Medulla oblongata (tissue), 1 donor: Measurements from ENCODE around the gene MCCC2.
"Not testable (repeated sequence)": the region's sequence is repeated elsewhere in the genome, so short reads cannot be mapped to it uniquely, and the experiment has no call there.

Experiments
- DNase-seq: peaks from one replicate; pipeline ENCODE4 v3.0.0-alpha.2; 2015; ENCODE audit errors: extremely low spot score

MCCC2 gene

DNA sequence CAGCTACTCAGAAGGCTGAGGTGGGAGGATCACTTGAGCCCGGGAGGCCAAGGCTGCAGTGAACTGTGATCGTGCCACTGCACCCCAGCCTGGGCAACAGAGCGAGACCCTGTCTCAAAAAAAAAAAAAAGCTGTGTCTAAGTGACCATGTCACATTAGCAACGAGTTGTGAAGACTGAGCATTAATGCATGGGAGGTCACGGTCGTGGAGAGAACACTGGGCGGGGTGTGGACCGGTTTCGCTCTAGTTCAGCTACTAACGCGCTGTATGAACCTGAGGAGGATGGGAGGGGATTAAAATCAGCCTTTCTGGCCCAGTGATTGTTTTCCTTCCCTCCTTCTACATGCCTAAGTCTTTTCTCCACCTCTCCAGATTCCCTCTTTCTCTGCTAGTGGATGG lies 75.2 kb downstream of the MCCC2 start:
- no peak for DNase-seq

DNA sequence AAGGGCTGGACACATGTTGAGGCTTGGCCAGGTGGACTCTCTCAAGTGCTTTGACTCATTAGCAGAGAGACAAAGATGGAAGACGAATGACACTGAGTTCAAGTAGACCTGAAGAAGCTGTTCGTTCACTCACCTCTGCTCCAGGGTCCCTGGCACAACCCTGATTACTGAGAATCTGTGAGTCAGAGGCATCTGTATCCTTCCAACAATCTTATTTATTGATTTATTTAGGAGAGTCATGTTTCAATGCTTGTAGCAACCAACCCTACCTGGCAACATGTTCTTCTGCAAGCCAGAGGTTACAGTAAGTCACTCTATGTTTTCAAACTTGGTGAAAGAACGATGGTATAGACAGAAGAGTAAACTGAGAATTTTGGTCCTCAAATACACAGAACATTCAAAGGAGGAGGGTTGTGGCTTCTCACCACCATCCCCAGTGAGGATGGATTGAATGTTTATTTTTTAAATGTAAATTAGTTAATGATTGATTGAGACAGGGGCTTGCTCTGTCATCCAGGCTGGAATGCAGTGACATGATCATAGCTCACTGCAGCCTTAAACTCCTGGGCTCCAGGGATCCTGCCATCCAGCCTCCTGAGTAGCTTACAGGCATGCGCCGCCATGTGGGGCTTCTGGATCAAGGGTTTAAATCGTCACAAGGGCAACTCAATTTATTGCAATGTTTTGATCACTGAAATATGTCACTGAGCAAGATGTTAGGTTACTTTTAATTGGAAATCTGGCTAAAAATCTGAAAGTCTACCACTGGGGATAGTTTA lies 76.2 kb downstream of the MCCC2 start:
- no peak for DNase-seq

DNA sequence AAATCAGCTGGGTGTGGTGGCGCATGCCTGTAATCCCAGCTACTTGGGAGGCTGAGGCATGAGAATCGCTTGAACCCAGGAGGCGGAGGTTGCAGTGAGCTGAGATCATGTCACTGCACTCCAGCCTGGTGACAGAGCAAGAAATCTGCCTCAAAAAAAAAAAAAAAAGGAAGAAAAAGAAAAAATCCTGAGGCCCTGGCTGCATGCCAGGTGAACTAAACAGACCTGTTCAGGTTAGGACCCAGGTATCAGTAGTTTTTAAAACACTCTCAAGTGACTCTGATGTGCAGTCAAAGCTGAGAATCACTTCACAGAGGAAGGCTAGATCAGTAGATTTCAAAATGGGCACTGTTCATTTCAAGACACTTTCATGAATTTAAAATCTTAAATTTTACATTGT lies 77.5 kb downstream of the MCCC2 start:
- DNase-seq: not testable (repeated sequence)

DNA sequence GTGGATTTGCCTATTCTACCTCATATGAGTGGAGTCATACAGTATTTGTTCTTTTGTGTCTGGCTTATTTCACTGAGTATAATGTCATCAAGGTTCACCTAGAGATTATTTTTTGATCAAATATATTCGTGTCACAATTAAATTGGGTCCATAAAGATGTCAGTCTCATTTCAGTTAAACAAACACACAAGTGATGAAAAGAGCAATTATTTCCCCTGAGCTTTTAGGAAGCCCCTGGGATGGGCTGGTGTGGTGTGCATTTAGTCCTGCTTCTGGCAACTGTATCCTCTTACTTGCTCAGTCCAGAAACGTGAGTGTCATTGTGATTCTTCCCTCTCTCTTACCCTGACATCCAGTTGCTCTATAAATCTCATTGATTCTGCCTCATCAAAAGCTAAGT lies 79.2 kb downstream of the MCCC2 start:
- DNase-seq: no peak

DNA sequence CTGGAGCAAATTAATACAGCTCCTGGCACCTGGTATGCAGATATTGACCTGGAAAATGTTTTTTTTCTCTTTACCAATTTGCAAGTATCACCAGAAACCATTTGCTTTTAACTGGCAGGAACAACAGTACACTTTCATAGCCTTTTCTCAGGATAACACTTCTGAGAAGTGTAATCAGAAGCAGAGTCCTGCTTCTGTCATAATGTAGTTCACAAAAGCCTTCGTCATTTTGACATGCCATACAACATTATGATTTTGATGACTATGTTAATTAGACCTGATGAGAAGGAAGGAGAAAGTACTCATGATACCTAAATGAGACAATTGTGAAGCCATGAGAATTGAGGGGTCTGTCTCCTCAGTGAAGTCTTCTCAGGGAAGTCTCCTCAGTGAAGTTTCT lies 90.8 kb downstream of the MCCC2 start:
- DNase-seq: no peak

DNA sequence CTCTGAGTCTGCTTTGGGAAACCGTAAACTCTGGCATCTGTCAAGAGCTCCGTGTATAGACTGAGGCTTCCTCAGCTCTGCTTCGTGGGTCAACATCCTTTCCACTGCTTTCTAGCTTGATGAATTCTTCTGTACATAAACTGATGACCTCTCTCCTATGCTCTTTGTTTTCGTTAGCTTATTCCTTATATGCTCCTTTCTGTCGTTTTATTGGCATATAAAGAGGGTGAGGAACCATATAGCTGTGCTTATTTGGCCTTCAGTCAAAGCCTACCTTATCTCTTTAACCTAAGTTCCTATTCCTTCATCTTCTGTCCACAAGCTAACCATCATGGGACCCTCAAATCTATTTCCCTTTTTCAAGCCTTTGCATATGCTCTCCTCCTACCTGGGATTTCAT lies 92.6 kb downstream of the MCCC2 start:
- no peak for DNase-seq

DNA sequence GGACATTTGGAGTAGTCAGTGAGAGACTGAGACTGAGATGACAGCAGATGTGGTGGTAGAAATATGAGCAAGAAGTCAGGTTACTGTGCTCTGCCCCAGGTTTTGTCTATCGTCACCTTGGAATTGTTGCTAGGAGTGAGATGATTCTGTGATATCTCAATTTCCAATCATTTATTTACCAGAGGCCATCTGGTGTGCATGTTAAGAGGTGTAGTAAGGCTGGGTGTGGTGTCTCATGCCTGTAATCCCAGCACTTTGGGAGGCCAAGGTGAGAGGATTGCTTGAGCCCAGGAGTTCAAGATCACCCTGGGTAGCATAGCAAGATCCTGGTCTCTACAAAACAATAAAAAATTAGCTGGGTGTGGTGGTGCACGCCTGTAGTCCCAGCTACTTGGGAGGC lies 93.4 kb downstream of the MCCC2 start:
- DNase-seq: no peak

DNA sequence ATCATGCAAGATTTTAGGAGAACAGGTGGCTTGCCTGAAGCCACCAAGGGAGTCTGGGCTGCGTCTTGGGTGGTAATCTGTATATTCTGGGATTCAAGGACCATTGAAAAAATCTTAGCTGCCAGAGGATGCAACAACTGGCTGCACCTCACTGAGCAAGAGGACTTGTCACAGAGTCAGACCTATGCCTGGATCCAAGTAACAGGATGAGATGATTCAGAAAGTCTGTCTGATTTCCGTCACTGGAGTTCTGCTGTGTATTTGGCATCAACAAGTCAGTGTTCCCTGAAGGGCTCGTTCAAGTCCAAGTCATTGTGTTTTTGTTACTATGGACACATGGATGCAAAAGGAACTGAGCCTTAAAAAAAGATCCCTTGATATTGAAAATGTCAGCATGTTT lies 94.2 kb downstream of the MCCC2 start:
- peak; percentile 3 for DNase-seq

DNA sequence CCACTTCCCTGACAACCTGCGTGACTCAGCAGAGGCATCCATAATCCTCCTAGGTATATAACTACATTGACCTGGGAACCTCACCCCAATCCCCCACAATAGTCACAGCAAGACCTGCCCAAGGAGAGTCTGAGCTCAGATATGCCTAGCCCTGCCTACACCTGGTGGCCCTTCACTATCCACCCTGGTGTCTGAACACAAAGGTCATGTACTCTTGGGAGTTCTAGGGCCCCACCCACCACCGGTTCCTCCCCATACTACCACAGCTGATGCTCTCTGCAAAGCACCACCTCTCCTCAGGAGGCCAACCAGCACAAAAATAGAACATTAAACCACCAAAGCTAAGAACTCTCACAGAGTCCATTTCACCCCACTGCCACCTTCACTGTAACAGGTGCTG lies 97.2 kb downstream of the MCCC2 start:
- no peak for DNase-seq

DNA sequence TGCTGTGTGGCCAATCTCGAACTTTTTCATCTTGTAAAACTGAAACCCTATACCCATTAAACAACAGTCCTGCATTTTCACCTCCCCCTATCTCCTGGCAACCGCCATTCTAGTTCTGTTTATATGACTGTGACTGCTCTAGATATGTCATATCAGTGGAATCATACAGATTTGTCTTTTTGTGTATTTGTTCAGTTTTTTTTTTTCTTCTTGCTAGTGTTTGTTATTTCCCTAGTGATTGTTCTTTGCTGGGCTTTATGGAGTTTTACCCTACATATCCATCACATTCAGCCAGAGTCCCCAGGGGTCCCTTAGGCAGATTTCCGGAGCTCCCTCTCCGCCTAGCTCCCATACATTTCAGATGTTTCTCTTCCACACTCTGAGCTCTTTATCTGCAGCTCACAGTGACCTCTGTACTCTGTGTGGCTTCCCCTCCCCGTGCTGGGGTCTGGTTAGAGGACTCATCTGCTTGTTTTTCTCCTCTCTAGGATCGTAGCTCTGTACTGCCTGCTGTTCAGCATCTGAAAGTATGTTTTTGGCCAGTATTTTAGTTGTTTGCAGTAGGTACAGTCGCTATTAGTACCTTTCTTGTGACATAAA lies 106.8 kb downstream of the MCCC2 start:
- DNase-seq: no peak

DNA sequence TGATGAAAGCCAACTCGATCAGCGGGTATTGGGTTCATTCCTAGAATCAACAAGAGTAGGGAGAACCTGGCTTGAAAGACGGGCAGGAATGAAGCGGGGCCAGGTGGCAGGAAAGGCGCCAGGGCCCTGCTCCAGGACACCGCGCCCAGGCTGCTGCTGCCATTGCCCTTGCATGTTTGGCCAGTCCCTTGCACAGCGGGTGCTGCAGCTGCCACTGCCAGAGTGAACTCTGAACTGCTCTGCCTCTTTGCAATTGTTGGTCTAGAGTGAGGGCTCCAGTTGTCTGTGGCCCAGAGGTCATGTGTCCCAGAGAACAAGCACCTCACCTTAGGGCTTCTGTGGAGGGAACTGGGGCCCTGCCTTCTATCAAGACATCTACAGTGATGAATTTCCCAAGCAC lies 107.9 kb downstream of the MCCC2 start:
- no peak for DNase-seq

DNA sequence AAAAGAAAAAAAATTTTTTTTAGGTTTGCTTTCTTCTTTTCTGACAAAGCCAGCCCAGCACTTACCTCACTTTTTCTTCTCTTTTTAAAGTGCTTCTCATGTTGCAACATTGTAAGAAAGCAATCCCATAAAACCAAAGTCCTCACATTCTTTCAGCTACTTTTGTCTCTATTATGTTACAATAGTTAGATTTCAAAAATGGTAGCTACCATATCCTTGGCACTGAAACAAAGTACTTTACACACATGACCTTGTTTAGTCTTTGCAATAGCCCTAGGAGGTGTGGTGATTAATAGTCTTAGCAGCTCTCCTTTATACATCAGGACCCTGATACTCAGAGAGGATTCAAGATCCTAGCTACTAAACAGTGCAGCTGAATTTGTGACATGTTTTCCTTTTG lies 108.5 kb downstream of the MCCC2 start:
- DNase-seq: no peak

DNA sequence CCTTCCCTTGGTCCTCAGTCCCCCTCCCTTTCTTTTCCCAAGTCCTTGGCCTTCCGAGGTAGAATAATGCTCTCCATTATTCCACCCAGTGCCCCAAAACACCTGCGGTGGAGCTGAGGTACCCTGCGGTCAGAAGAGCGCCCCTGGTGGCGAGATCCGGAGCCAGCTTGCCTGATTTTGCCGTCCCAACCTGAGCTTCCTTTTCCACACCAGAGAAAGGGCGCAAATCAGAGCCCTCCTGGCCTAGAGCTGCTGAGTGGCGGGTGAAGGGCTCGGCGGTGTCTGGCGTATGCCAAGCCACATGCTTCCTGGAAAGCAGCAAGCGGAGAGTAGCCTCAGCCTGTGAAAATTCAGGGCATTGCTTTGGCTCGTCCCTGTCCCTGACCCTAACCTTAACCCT lies 110.8 kb downstream of the MCCC2 start:
- DNase-seq: no peak

DNA sequence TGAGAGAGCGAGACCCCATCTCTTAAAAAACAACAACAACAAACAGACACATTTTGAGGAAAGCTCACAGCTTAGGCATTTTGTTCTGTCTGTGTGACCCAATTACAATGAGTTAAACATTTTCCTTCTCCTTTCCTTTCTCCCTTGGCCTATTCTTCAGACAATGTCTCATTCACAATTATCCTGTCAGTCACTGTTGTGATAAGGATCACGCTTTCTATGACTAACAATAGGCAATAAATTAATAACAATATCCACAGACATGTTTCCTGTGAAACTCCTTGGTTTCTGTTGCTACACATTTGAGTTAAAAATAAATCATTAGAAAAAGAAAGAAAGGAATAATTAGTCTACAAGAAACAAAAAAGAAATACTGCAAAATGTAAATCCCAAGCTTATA lies 112.1 kb downstream of the MCCC2 start:
- DNase-seq: no peak

DNA sequence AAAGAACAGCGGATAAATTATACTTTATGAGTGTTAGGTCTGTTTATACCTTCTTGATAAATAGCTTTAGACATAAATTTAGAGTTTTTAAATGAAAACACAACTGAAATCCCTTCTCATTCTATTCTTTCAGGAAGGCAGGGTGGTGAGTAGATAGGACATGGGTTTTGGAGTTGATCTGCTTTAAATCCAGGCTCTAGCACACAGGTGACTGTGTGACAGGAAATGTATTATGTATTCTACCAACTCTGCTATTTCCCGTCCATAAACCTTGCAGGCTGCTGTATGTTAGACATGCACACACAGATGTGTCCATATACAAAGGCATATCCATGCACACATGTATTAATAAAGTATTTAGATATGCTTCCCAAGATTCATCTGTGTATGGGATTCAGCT lies 112.6 kb downstream of the MCCC2 start:
- no peak for DNase-seq

DNA sequence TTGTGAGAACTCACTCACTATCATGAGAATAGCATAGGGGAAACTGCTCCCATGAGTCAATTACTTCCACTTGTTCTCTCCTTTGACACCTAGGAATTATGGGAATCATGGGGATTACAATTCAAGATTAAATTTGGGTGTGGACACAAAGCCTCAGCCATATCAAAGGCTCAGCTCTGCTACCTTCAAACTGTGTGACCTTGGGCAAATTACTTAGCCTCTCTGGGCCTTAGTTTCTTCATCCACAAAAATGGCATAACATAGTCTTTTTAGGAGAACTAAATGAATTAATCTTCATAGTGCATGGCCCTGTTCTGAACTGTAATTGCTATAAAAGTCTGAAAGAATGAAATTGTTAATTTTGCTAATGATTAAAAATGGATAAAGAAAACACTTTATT lies 113.7 kb downstream of the MCCC2 start:
- no peak for DNase-seq

DNA sequence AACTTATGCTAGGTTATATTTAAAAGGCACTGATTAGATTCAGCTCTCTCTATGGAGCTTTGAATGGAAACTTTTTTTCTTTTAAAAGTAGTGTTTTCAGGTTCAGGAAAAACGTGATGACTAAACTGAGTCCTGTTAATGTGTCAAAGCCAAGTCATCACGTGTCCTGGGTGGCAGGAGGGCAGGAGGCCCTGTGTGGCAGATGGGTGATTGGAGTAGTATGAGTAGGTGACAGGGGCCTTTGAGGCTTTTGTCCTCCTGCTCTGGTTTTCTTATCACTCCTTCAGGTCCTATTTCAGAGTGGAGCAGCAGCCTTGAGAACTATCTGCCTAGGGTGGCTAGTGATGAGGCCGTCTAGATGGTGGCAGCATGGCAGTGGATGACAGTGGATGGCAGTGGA lies 114.3 kb downstream of the MCCC2 start:
- no peak for DNase-seq

DNA sequence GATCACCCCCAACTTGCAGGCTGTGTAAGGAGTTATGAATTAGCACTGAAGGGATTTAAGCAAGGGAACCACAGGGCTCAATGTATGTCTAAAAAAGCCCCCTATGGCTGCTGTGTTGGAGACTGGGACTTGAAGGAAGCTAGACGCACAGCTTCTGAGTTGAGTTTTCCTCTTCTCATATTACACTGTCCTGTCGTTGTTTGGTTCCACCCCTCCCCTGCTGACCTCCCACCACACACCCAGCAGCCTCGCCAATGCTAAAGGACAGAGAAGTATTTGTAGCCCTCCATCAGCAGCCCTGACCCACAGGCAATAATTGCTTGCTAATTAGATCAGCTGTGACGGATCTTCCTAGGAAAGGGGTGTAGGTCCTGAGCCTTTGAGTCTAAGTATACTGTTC lies 116.8 kb downstream of the MCCC2 start:
- no peak for DNase-seq

DNA sequence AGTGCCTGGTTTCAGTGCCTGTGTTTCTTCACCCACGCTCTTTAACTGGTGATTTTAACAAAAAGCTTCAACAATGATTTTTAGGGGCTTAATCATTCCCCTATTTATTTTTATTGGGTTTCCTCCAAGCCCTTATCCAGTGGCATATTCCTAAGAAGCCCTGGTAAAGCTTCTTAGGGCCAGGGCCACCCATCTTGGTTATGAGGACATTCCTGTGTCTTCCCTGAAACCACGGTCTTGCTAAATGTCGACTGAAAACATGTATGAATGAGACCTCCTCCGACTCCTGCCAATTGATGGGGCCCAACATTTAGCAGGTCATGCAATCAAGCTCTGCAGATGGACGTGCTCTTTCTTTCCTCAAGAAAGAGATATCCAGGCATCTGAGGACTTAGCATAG lies 118.3 kb downstream of the MCCC2 start:
- no peak for DNase-seq

DNA sequence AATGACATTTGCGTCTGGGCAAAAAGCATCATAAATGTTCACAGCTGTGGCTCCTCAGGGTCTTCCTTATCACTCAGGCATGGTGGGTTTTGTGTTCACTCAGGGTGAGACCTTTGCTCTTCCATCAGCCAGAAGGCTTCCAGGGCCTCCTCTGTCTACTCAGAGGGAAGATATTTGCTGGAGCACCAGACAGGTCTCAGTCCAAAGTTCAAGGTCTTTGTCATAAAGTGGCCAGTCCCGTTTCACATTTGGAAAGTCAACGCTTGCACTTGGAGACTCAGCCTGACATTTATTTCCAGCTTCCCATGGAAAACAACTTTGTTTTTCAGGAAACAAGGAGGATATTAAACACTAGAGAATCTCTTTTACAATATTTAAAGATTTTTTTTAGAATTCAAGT lies 119.8 kb downstream of the MCCC2 start:
- DNase-seq: no peak
